GM21528 (cell line): ENCODE measurements around the gene MAGI1.

Experiments used
- ATAC-seq: cut with Tn5 transposase; IDR thresholded peaks from one replicate; pipeline ENCODE4 v1.9.1; 2021; ENCODE audit warnings: mild to moderate bottlenecking, moderate library complexity; ENCODE audit not compliant: unreplicated experiment, low FRiP score

The MAGI1 gene

DNA sequence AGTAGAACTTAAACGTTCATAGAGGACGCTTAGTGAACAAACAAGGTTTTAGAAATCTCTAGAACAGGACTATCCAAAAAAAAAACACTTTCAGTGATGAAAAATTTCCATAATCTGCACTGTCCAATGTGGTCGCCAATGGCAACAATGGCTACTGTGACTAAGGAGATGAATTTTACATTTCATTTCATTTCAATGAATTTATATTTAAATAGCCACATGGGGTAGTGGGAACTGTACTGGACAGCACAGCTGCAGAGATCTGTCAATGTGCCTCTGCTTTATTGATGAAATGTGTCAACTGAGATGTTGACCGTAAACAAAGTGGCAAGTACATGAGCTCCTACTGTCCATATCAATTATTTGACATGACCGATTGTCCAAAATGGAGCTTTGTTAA lies 222.5 kb downstream of the MAGI1 start:
- no peak for ATAC-seq

DNA sequence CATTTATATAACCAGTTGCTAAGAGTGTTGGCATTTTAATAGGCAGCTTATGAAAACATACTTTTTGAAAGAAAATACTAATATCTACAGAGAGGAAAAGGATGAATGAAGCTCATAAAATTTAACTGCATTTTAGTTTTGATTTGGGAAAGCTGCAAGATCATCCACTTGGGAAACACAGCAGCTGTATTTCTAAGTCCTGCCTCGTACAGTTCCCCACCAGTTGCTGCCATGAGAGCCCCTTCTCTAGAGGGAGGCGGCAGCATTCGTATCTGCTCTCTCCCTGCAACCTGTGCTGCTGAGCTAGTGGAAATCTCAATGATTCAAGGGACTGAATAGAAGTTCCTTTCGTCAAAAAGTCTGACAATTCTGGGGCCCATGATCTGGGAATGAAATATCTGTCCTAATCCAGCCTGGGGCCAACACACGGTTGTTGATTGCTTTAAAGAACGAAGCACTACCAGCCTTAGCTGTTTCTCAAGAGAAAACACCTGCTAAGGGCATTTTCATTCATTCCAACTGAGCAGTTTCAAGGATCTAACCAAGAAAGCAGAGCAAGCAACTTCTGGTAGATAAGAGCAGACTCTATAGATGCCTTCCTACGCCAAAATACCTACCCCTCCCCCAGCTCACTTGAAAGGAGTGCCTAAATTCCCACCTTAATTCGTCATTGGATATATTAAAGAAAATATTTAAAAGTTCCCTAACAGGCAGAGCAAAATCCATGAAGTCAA lies 223.7 kb downstream of the MAGI1 start:
- ATAC-seq: no peak

DNA sequence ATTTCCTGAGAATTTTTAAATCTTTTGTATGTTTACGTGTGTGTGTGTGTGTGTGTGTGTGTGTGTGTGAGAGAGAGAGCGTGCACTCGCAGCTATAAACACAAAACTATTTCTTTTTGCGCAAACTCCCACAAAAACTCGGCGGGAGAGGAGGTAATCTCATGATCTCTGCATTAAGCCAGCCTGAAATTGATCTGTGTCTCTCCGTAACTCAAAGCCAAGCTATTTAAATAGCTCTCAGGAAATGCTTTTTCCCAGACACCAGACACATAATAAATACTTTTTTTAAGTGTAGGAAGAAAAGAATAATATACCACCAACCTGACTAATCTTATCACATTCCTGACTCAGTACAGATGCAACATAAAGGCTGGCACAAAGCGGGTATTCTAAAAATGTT lies 226.8 kb downstream of the MAGI1 start:
- ATAC-seq: no peak

DNA sequence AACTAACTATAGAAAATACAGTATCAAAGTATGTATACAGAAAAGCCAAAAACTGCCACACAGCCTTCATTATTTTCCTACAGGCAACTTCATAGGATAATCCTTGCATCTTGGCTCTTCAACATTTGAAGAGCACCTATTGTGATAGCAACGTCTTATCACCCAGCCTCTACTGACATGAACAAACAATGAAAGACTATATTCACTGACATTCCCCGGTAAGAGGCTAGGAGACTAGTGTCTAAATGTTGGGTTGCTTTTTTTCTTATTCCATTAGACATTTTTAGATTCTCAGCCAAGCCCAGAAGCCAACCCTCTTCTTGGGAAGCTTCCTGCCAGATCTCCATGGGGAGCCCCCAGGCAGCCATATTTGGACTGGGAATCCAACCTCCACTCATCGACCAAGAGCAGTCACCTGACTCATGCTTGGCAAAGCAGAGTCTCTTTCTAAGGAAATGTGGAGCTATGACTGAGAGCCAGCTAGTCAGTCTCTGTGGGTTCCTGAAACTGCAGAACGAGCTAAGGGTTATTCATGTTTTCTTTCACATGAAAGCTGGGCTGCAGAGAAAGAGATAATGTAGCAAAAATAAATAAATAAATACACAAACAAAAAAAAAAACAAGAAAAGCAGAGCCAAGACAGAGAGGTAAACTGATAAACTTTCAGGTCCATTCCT lies 227.5 kb downstream of the MAGI1 start:
- no peak for ATAC-seq

DNA sequence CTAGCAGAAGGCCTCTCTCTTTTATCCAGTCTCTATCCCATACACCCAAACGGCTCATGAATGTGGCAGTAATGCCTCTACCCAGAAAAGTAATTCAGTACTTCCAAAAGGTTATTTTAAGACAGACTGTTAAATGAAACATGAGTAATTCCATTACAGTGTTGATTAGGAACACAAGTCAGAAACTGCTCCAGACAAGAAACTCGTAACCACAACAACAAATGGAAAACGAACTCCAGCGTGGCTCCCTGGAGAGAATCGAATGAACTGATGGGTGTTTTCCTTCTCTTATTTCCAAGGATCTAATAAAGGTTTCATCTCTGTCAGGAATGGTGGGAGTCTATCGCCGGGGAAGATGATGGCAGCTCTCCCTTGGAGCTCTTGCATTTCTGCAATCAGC lies 228.4 kb downstream of the MAGI1 start:
- ATAC-seq: no peak

DNA sequence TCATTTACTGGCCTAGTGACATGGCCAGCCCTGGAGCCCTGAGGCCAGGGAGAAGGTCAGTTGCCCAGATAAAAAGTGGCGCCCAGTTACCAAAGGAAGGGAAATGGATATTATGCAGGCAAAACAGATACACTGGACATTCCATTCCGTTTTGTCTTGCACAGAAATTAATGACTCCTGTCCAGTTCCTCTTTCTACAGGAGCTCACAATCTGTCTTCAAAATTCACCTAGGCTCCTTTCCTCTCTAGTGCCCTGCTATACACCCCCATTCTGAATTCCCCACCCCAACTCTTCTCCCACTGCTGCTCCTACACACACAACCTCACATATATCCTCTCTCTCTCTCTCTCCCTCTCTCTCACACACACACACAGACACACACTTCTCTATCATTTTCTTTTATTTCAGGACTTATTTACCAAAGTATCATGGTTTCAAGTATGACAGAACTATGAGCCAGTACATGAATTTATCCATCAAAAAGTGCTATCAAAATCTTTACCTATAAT lies 229.0 kb downstream of the MAGI1 start:
- ATAC-seq: no peak

DNA sequence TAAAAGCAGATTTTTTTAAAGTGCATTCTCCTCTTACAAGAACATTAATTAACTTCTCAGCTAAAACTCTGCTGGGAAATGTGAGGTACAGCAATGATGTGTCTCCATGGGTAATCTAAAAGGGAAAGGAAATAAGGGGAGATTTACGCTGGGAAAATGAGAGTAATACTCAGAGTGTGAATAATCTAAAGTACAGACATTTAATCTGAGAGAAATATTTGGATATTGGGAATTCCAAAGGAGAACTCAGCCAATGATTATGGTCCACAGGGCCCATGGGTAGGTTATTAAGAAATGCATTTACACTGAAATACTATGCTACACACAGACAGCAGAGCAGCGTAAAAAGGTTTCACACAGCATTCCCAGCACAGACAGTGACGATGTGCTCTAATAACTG lies 229.9 kb downstream of the MAGI1 start:
- ATAC-seq: no peak

DNA sequence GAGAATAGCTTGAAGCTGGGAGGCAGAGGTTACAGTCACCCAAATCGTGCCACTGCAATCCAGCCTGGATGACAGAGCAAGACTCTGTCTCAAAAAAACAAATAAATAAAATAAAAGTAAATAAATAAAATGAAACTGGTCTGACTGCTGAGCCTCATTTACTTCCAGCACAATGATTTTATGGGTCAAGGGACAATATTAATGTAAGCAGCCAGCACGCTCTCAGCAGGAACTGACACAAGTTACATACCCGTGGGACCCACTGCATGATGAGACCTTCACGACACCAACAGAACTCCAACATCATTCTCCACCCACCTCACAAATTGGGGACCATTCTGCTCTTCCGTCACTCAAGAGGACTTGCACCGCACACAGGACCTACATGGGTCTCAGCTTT lies 230.3 kb downstream of the MAGI1 start:
- ATAC-seq: no peak

DNA sequence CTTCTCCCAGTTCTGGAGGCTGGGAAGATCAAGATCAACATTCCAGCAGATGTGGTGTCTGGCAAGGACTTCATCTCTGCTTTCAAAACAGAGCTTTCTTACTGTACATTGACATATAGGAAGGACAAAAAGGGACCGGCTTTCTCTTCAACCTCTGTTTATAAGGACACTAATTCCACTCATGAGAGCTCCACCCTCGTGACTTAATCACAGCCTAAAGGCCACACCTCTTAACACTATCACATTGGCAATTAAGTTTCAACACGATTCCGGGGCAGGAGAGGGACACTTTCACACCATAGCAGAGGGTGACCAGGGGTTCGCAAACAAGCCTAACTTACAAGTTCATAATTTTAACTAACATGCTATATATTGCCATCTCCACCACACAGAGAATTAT lies 231.5 kb downstream of the MAGI1 start:
- ATAC-seq: no peak

DNA sequence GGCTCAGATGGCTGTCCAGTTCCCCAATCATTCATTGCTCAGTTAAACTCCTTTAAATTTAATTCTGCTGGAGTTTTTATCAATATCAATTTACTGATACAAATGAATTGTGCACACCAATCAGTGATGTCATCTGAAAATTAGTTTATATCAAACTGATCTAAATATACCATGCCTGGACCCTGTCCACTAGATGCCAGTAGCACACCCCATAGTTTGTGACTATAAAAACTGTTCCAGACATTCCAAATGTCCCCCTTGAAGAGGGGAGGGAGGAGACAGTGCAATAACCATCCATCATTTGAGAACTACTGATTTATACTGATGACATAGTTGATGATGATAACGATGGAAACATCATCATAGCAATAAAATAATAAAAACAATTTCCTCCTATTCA lies 232.1 kb downstream of the MAGI1 start:
- no peak for ATAC-seq

DNA sequence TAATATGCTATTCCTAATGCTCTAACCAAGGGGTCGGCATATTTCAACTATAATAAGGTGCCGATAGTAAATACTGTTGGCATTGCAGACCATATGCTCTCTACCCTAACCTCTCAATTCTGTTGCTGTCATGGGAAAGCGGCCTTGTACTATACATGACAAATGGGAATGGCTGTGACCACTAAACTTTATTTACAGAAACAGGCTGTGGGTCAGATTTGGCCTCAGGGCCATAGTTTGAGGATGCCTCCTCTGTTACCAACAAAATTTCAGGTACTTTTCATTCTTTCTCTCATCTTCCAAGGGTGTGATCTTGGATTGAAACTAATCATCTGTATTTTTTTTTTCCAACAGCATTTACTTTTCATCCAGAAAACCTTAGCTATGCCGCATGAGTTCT lies 242.0 kb downstream of the MAGI1 start:
- ATAC-seq: no peak

DNA sequence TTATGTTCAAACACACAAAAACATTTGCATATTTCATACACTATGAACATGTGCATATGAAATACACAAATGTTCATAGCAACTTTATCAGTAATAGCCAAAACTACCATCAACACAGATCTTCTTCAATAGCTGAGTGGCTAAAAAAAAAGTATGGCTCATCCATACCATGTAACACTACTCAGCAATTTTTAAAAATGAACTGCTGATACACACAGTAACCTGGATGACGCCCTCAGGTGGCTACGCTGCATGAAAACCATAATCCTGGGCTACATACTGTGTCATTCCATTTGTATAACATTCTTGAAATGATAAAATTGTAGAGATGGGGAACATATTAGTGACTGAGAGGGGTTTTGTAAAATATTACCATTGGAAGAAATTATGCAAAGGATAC lies 243.6 kb downstream of the MAGI1 start:
- no peak for ATAC-seq

DNA sequence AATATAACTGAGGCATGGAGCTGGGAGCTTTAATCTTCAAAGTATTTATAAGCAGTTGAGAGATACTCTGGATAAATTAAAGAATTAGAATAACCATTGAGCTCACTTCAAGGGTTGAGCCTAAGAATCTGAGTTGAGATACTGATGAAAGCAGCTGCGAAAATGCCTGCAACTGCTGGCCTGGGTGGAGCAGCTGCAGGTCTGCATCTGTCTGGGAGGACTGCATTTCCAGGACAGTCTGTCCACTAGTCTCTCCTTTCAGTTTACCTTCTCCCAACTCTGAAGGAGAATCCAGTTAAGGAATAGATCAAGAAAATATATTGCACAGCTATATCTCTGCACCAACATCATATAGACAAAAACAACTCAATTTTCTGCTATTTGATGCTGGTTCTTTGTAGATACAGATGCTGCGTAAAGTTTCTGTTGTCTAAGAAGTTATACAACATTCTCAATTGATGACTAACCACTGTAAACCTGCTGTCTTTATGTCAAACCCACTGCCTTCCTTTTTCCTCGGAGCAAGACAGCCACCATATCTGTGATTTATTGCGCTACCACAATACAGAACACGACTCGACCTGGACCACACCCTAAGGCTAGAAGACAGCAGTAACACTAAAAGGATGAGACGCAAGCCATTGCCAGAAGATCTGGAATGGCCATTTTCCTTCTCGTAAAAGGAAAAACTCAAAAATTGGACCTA lies 245.1 kb downstream of the MAGI1 start:
- no peak for ATAC-seq

DNA sequence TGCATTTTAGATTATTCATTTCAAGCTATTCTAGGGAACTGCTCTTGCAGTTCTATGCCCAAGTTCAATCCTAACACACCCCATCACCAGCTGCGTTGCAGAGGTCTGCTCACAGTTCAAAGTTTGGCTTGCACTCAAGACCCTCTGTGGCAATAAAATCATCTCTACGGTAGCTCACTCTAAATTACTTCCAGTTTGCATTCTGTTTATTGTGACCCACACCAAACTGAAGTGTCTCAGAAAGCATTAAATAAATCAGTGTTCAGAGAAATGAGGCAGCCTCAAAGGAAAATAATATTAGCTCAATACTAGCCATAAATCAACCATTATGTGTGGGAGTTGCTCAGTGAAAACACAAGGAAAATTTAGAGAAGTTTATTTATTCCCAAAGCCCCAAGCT lies 250.3 kb downstream of the MAGI1 start:
- no peak for ATAC-seq

DNA sequence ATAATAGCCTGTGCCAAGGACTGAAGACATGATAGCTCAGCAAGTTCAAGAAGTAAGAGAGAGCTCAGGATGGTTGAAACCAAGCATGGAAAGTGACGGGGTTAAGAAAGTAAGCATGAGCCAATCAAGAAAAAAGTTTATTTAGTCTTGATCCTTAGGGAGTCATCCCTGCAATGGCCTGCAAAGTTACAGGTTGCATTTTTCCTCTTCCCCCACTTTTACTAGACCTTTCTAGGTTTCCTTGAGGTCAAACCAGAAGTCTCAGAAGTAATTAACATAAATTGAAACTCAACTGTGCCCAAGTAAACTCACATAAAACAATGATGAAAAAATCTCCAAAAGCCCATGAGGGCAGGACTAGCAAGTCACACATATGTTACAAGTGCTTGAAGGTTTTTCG lies 250.9 kb downstream of the MAGI1 start:
- ATAC-seq: no peak

DNA sequence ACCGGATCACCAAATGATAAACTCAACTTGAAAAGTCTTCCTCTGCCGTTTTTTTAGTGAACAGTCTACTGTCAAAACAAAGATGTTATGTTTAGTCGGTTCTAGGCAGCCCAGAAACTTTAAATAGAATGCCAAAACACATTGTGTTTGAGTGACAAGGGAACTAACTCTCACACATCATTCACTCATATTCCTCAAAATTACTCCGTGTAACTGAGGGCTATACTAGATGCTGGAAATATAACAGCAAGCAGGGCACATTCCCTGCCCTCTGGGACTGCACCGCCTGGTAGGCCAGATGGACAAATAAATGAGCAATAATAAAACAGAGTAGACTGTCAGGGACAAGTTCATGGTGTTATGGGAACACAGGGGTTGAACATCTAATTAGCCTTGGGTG lies 251.4 kb downstream of the MAGI1 start:
- ATAC-seq: no peak

DNA sequence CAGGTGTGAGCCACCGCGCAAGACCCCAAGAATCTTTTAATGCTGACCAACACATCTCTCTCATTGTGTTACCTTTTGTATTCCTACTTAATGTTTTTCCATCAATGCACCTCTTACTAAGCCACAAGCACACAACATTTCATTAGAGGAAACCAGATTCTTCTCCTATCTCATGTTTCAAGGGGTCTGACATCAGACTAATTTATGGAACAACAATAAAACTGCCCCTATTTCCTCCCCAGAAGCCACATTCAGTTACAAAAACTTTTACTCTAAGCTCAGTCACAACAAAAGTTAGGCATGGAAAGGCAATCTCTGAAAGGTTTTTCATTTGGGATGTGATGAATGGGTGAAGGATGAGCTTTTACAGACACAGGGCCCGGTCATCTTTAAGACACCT lies 251.8 kb downstream of the MAGI1 start:
- ATAC-seq: no peak

DNA sequence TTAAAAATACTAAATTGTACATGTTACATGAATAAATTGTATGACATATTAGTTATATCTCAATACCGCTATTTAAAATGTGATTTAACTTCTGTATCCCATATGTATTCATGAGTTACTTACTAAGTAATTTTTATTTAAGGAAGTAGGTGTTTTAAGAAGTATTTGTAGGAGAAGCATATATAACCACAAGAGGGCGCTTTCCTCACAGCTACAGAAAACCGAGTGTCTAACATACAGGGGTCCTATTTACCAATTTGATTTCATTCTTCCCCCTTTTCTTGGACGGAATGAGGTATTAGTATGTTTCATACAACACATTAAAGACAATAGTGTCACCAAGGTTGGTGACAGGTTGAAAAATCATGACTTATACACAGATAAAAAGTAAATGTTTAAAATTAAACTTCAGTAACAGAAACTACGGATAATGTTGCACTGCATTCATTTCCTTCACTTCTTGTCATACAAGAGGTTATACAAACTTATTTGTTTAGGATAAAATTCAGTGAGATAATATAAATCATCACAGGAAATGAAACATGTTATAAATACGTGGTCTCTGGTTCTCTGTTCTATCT lies 253.6 kb downstream of the MAGI1 start:
- ATAC-seq: no peak

DNA sequence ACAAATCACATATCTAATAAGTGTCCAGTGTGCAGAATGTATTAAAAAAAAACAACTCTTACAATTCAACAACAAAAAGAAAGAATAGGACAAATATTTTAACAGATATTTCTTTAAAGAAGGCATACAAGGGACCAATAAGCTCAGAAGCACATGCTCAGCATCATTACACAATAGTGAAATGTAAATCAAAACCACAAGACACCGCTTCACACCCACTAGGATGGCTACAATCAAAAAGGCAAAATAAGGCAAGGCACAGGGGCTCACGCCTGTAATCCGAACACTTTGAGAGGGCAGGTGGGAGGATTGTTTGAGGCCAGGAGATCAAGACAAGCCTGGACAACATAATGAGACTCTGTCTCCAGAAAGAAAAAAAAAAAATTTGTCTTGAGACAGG lies 255.6 kb downstream of the MAGI1 start:
- no peak for ATAC-seq

DNA sequence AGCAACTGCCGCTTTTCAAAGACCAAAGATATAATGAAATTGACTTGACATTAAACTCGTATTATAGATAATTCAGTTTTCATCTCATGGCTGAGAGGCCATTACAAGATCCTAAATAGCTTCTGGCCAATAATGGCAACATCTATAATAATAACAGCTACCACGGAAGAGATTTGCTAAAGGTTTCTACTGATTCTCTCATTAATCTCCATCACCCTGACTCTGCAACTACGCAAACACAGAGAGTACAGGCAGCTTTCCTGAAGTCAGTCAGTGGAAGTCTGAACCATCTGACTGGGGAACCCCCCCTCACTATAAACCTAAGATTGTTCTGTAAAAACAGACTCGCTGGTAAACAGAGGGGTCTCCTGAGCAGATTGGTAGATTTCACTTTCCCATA lies 257.1 kb downstream of the MAGI1 start:
- ATAC-seq: no peak

DNA sequence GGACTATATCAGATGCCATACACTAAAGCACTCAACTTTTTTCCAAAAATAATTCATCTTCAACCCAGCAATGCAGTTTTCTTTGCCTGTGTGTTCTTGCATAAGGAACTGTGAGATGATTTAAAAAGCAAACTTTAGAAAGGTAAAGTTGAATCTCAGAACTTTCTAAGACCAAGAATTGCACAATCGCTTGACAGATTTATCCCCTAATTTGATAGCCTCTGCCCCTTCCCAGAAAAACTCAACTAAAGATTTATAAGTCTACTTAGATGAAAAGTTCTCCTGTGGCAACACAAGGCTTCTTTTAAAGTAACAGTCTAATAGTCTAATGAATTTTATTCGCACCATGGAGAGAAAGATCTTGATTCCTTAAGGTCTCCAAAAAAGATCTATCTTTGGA lies 259.3 kb downstream of the MAGI1 start:
- ATAC-seq: no peak
